ENCODE results near the gene FAM53A.

Gene FAM53A

GRCh38 chr4:1652088-1652487 is 32.0 kb downstream of the FAM53A start:
- Mint-ChIP-seq H3K4me3 (no peak overlapping the region), H3K27ac (no peak overlapping the region), H3K36me3 (ENCODE audit: low read depth) (no peaks in the 10 kb centered on the region), H3K27me3 (ENCODE audit: low read depth) (peaks cover 11% of the 10 kb centered on the region), H3K9me3 (no peaks in the 10 kb centered on the region), H3K4me1 (peaks cover 4% of the 10 kb centered on the region)
- TF ChIP-seq CTCF (IDR thresholded peaks at IDR 0.05; ENCODE audit: unreplicated experiment in 3 of 3) = no peak

- Mint-ChIP-seq H3K27me3 (ENCODE audit: low read depth) (peaks cover 11% of the 10 kb centered on the region), H3K9me3 (no peaks in the 10 kb centered on the region), H3K27ac (no peak overlapping the region)
These were observed 32.5 kb downstream of the FAM53A start for GRCh38 chr4:1651609-1652008.

GRCh38 chr4:1648962-1649361 is 35.2 kb downstream of the FAM53A start:
- H3K27ac Mint-ChIP-seq = no peak overlapping the region
- peaks cover 6% of the 10 kb centered on the region for H3K4me1 Mint-ChIP-seq
- no peaks in the 10 kb centered on the region for H3K36me3 Mint-ChIP-seq (ENCODE audit: low read depth)
- H3K9me3 Mint-ChIP-seq = no peaks in the 10 kb centered on the region
- no peak overlapping the region for H3K4me3 Mint-ChIP-seq
- no peak for TF ChIP-seq CTCF (IDR thresholded peaks at IDR 0.05; ENCODE audit: unreplicated experiment in 3 of 3)
- H3K27me3 Mint-ChIP-seq (ENCODE audit: low read depth) = peaks cover 11% of the 10 kb centered on the region

More at GRCh38 chr4:1651609-1652008, 32.5 kb downstream of the FAM53A start:
- no peak for TF ChIP-seq CTCF (IDR thresholded peaks at IDR 0.05; ENCODE audit: unreplicated experiment in 3 of 3)
- no peaks in the 10 kb centered on the region for H3K36me3 Mint-ChIP-seq (ENCODE audit: low read depth)
- H3K4me3 Mint-ChIP-seq = no peak overlapping the region
- H3K4me1 Mint-ChIP-seq = peaks cover 4% of the 10 kb centered on the region

DNA sequence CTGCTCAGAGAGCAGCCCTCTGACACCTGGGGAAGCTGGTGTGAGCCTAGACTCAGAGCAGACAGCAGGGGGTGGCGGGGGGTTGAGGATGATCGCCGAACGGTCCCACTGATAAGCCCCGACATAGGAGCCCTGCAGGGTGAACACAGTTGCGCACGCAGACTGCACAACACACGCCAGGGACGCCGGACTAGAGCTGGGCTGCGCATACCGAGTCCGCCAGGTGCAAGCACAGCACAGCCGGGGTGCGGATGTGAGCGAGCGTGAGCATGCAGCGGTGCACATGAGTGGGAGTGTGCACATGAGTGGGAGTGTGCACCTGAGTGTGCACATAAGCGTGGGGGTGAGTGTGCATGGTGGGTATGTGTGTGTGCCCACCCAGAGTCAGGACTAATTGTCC is 36.7 kb downstream of the FAM53A start:
- Mint-ChIP-seq H3K4me1 (peaks cover 6% of the 10 kb centered on the region), H3K4me3 (no peak overlapping the region), H3K27me3 (ENCODE audit: low read depth) (peaks cover 11% of the 10 kb centered on the region), H3K27ac (no peak overlapping the region), H3K9me3 (no peaks in the 10 kb centered on the region), H3K36me3 (ENCODE audit: low read depth) (no peaks in the 10 kb centered on the region)
- TF ChIP-seq CTCF (IDR thresholded peaks at IDR 0.05; ENCODE audit: unreplicated experiment in 3 of 3) = no peak

DNA sequence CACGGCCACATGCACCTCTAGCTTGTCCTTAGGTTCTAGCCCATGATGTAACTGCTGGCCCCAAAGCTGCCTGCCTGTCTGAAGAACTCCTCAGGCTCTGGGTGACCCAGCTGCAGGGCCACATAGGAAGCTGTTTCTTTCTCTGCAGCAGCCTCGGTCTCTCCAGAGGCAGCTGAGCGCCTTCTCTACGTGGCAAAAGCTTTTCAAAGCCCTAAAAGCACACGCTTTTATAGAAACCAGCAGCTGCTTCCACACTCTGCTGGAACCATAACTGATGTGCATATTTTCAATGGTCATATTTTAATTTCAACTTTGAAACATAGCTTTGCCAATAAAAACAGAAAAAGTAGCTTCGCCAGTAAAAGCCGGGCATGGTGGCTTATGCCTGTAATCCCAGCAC is 37.4 kb downstream of the FAM53A start:
- H3K4me3 Mint-ChIP-seq = no peak overlapping the region
- no peak for TF ChIP-seq CTCF (IDR thresholded peaks at IDR 0.05; ENCODE audit: unreplicated experiment in 3 of 3)
- H3K27me3 Mint-ChIP-seq (ENCODE audit: low read depth) = peaks cover 11% of the 10 kb centered on the region
- peaks cover 6% of the 10 kb centered on the region for H3K4me1 Mint-ChIP-seq
- no peaks in the 10 kb centered on the region for H3K36me3 Mint-ChIP-seq (ENCODE audit: low read depth)
- no peak overlapping the region for H3K27ac Mint-ChIP-seq
- H3K9me3 Mint-ChIP-seq = no peaks in the 10 kb centered on the region

GRCh38 chr4:1644891-1645657 is 39.0 kb downstream of the FAM53A start:
- peaks cover 11% of the 10 kb centered on the region for H3K27me3 Mint-ChIP-seq (ENCODE audit: low read depth)

More at GRCh38 chr4:1644891-1645657, 39.0 kb downstream of the FAM53A start:
- no peak for TF ChIP-seq CTCF (IDR thresholded peaks at IDR 0.05; ENCODE audit: unreplicated experiment in 3 of 3)
- Mint-ChIP-seq H3K4me3 (peak overlapping the region in 2 of 3 experiments; percentile 46 to 55), H3K9me3 (no peaks in the 10 kb centered on the region), H3K36me3 (ENCODE audit: low read depth) (no peaks in the 10 kb centered on the region), H3K4me1 (peaks cover 6% of the 10 kb centered on the region), H3K27ac (peak overlapping the region; percentile 35 to 62 (median 42))
